Measurements from ENCODE around the gene ZNF493.

ZNF493 gene

DNA sequence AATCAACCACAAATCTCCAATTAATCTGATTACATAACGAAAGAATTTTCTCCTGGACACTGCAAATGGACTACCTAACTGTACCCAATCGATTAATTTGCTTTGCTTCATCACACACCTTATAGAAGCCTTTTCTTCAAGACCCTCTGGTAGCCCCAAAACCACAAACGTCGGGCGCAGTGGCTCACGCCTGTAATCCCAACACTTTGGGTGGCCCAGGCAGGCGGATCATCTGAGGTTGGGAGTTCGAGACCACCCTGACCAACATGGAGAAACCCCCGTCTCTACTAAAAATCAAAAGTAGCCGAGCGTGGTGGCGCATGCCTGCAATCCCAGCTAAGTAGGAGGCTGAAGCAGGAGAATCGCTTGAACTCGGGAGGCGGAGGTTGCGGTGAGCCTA, 65.6 kb downstream of the ZNF493 start:
- DNase-seq (ENCODE audit: low read depth in 3 of 3, low spot score in 1 of 3), result no peak

DNA sequence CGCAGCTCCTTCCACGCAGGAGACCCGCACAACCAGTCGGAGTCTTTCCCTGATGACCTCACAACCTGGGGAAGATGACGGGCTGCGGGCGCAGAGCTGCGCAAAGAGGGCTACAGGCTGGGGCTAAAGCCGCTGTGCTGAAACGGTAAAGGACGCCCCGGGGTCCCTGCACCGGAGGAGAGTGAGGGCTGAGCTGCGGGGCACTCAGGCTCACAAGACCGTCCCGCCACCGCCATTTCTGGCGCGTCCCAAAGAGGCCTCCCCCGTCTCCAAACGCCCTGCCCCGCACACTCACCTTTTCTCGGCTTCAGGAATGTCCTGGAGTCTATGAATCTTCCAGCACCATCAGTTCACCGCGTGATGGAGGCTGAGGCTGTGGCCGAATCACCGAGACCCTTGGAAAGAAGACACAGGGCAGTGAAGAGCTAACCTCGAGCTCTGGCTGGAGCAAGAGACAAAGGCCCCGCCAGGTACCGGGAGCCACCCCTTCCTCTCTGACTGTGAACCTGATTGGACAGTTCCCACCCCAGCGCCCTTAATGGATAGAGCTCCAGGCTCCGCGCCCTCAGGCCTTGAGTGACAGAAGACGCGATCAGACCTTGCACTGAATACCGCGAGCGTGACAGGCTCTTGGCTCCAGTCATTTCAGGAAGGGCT, 66.6 kb downstream of the ZNF493 start:
- no peak for DNase-seq (ENCODE audit: low read depth in 3 of 3, low spot score in 1 of 3)

DNA sequence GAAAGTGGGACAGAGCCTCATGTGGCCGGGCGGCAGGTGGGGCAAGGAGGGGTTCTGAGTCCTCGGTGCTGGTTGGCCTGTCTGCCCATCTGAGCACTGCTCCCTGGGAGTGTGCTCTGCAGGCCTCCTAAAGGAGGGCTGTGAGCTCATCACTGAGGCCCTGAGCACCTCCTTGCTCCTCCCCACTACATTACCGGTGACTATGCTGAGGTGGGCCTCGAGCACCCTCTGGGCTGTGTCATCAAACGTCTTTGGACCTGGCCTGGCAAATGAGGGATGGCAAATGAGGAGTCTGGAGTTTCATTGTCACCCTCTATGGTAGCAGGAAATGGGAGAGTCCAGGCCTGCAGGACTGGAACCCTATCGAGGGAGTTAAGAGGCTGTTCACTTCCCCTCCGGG, 69.7 kb downstream of the ZNF493 start:
- DNase-seq (ENCODE audit: low read depth in 3 of 3, low spot score in 1 of 3), result no peak

GRCh38 chr19:21468791-21469190, 71.9 kb downstream of the ZNF493 start:
- no peak for DNase-seq (ENCODE audit: low read depth in 3 of 3, low spot score in 1 of 3)

DNA sequence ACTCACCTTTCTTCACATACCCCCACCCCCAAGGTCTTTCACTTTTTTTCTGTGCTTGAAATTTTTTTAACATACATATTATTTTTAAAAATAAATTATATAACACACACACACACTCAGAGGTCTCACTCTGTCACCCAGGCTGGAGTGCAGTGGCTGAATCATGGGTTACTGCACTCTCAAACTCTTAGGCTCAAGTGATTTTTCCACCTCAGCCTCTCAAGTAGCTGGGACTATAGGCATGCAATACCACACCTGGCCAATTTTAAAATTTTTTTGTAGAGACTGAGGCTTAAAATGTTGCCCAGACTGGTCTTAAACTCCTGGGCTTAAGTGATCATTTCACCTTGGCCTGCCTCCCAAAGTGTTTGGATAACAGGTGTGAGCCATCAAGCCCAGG, 75.6 kb downstream of the ZNF493 start:
- DNase-seq (ENCODE audit: low read depth in 3 of 3, low spot score in 1 of 3), result no peak

GRCh38 chr19:21474671-21475181, 77.8 kb downstream of the ZNF493 start:
- DNase-seq (ENCODE audit: low read depth in 3 of 3, low spot score in 1 of 3), result peak in 2 of 3 donors; percentile 33 to 72
